SKM-1 treated with dmso at 0.1 percent for 144 hours (cell line): Measurements from ENCODE around the gene GNG13.
"Not testable (repeated sequence)": the region's sequence is repeated elsewhere in the genome, so short reads cannot be mapped to it uniquely, and the experiment has no call there.

Experiments used
- DNase-seq: peaks from one replicate; lab custom pipeline; 2025; ENCODE audit not compliant: unreplicated experiment; lab: John Stamatoyannopoulos, UW

Gene GNG13

DNA sequence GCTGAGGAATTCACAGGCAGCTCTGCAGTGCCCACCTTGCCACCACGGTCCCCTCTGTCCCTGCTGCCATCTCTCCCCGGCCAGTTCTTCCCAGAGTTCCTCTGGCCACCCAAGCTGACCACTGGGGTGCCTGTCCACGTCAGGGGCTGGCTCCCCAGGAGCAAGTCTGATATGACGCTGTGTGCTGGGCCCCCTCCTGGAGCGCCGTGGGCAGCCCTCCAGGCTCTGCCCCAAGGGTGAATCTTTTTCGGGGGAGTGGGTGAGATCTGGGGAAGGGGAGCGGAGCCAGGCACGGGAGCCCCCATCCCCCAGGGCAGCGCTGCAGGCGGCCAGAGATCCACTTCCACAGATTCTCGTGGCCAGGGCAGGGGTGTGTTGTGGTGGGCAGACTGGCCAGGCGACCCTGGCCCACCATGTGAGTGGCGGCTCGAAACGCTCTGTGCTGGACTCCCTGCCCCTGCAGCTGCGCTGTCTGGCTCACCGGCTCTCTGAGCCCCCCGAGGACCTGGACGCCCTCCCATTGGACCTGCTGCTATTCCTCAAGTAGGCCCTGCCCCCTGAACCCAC, 36.3 kb downstream of the GNG13 start:
- no peak for DNase-seq

DNA sequence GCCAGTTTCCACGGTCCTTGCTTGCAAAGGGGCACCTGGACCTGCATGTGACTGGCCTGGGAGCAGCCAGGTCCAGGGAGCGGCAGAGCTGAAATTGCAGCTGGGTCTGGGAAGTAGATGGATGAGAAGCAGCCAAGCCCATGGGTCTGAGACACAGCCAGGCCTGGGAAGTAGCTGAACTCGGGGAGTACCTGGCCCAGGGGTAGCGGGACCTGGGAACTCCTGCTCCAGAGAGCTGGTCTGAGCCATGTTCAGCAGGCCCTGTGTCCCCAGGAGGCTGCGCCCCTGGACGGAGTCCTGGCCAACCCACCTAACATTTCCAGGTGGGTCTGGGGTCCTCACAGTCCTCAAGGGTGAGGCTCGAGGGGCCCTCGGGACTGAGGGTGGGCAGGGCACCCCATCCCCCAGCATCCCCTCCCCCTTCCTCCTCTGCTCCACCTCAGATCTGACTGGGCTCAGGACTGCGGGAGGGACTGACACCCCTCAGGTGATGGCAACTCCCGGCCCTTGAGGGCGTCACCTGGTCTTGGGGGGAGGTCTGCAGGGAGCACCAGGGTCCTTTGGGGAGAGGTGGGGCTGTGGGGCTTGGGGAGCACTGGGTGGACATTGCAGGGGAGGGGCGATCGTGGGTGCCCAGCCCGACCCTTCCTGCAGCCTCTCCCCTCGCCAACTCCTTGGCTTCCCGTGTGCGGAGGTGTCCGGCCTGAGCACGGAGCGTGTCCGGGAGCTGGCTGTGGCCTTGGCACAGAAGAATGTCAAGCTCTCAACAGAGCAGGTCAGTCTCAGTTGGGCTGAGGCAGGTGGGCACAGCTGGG, 37.0 kb downstream of the GNG13 start:
- DNase-seq = no peak

DNA sequence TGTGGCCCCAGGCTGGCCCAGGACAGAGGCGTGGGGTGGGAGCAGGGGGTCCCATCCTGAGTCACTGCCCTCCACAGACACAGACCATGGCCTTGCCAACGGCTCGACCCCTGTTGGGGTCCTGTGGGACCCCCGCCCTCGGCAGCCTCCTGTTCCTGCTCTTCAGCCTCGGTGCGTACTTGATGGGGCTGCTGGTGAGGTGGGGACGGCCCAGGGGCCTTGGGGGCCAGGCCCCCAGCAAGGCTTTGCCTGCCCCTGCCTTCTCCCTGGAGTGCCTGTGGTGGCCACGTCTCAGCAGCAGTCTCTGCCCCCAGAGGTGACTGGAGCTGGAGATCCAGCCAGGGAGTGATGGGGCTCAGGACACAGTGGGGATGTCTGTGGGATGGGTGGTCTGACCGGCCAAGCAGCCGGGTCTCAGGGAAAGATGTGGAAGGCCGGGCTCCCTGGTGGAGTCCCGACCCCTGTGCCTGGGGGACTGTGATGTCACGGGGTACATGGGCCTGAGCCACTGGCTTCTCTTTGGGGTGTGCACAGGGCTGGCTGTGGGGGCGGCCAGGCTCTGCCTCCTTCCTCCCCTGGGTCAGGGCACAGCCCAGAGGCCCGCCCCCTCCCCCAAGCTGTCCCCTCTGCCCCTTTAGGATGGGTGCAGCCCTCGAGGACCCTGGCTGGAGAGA, 37.8 kb downstream of the GNG13 start:
- no peak for DNase-seq

DNA sequence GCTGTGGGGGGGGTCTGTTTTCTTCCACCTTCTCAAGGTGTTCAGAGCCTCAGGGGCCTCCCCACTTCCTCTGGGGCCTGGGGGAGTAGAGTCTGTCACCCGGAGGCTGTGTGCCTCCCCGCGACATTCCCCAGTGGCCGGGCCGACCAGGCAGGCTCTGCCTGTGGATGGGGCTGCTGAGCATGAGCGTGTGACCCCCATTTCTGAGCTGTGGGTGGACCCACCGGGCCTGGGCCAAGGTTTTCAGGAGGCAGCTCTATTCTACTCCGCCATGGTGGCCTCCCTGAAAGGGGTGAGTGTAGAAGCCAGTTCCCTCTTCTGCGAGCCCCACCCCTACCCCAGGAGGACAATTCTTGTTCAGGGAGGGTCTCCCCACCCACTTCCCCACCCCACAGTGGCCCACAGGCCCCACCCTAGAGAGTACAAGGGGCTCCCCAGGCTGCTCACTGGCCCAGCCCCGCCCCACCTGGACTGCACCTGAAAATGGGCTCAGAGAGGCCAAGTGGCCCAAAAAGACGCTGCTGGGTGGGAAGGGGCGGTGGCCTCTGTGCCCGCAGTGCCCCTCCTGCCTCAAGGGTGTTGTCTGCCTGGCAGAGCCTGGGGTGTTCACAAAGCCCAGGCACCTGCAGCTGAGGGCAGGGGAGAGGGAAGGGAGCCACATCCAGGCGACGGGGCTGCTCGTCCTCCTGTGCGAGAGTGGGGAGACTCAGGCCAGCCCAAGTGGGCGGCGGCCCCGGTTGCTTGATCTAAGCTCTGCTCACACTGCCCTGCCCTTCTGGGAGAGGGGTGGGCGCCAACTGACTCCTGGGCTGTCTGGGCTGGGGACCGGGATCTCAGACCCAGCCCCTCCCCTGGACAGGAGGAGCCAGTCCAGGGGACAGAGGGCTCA, 38.7 kb downstream of the GNG13 start:
- no peak for DNase-seq

DNA sequence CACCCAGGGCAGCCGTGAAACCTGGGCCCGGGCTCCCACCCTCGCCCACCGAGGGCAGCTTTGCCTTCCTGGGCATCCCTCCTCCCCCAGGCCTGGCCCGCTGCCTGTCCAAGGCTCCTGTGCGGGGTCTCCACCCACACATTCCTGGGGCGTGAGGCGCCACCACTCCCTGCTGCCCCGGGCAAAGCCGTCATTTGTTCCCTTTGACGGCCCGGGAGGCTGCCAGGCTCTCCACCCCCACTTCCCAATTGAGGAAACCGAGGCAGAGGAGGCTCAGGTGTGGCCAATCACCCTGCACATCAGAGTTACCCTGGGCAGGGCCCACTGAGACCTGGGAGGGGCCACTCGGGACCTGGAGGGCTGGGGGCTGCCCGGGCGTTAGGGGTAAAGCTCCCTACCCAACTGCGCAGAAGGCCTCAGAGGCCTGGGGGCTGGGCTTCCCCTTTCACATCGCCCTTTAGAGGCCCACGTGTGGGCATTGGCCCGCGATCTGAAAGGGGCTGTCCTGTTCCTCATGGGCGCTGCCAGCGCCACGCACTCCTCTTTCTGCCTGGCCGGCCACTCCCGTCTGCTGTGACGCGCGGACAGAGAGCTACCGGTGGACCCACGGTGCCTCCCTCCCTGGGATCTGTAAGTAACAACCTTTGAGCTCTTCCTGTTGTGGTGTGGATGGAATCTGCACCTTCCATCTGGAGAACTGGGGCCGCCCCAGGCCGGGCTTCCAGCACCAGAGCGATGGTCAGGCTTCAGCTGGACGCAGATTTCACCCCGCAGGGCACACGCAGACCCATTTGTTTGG, 39.8 kb downstream of the GNG13 start, which contains the start of gene MSLN:
MSLN (plus strand) TSS at position 190 of the 799 bp plus-strand sequence. CDS start 1,947 bp downstream, outside the sequence.
- DNase-seq = no peak

DNA sequence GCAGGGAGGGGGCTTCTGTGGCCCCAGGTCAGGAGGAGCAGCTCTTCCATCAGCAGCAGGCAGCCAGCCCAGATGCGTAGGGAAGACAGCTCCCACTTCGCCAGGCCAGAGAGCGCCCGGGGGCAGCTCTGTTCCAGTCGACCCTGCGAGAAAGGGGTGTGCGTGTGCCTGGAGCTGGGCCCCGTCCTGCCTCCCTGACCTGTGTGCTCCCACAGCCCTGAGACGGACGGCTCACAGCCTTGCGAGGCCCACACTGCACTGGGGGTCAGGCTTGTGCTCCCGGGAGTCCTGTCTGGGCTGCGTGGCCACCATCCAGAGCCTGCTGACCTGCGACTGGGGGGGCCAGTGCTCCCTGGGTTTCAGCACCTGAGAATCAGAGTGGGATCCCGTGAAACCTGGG, 40.5 kb downstream of the GNG13 start:
- DNase-seq = no peak

DNA sequence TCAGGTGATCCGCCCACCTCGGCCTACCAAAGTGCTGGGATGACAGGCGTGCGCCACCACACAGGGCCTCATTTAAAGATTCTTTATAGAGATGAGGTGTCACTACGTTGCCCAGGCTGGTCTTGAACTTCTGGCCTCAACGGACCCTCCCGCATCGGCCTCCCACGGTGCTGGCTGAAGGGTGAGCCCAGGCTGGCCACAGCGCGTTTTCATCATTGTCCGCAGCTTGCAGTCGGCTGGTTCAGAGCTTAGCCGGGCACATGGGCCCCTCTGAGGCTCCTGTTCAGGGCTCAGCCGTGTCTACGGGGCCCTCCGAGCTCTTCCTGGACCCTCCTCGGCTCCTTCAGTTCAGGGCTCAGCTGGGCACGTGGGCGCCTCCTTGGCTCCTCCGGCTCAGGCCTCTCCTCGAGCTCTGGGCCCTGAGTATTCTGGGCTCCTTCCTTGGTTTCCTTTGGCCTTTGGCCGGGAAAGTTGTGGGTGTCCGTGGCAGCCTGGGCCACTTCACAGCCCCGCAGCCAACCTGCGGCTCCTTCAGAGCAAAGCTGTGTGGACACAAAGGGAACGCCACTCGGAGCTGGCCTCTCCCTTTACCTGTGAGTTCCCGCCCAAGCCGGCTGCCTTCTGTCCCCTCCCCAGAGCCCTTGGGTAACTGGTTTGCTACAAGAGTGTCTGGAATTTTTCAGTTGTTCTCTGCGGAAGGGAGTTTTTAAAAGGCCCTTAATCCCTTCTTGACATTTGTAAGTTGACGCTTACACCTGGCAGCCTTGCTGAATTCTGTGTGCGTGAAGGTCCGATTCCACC, 41.2 kb downstream of the GNG13 start:
- no peak for DNase-seq

DNA sequence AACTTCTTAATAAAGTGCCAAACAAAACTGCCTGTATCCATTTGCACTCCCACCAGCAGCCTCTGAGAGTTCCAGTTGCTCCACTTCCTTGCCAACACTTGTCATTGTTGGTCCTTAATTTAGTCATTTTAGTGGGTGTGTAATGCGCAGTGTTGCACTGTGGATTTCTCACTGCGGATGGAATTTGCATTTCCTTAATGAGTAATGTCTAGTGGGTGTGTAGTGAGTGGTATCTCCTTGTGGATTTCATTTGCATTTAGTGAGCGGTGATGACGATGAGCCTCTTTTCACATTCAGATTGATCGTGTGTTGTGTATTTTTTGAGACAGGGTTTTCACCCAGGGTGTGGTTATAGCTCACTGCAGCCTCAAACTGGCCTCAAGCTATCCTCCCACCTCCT, 44.1 kb downstream of the GNG13 start:
- no peak for DNase-seq

DNA sequence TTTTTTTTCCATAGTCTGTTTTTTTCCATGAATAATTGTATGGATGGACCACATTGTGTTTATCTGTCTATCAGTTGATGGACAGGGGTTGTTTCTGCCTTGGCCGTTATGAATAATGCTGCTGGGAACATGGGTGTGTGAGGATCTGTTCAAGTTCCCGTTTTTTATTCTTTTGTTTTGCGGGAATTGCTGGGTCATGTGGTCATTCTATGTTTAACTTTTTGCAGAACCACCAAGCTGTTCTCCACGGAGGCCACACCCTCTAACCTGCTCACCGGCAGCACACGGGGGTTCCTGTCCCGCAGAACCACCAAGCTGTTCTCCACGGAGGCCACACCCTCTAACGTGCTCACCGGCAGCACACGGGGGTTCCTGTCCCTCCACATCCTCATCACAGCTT, 45.9 kb downstream of the GNG13 start:
- DNase-seq = peak; percentile 66

DNA sequence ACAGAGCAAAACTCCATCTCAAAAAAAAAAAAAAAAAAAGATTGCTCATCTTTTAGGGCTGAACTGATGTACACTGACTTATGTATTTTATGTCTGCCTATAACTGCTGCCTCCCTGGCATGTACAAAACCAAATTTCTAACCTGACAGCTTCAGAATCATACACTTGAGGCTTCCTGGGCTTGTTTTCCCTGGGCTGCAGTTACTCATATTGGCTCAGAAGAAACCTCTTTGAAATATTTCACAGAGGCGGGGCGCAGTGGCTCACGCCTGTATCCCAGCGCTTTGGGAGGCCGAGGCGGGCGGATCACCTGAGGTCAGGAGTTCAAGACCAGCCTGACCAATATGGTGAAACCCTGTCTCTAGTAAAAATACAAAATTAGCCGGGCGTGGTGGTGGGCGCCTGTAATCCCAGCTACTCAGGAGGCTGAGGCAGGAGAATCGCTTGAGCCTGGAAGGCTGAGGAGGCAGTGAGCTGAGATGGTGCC, 46.4 kb downstream of the GNG13 start:
- DNase-seq = not testable (repeated sequence)

DNA sequence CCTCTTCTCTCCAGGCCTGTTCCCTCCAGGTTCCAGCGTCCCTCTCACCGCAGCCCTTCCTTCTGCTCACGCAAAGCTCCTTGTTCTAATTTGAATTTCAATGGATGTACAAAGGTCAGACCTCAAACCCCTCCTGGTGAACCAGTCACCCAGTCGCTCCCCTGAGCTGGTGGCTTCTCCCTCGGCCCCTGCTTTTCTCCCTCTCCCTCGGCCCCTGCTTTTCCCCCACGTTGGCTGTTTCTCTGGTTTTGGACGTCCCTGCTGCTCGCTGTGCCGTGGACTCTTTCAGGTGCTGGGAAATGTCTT, 48.6 kb downstream of the GNG13 start:
- DNase-seq = no peak

DNA sequence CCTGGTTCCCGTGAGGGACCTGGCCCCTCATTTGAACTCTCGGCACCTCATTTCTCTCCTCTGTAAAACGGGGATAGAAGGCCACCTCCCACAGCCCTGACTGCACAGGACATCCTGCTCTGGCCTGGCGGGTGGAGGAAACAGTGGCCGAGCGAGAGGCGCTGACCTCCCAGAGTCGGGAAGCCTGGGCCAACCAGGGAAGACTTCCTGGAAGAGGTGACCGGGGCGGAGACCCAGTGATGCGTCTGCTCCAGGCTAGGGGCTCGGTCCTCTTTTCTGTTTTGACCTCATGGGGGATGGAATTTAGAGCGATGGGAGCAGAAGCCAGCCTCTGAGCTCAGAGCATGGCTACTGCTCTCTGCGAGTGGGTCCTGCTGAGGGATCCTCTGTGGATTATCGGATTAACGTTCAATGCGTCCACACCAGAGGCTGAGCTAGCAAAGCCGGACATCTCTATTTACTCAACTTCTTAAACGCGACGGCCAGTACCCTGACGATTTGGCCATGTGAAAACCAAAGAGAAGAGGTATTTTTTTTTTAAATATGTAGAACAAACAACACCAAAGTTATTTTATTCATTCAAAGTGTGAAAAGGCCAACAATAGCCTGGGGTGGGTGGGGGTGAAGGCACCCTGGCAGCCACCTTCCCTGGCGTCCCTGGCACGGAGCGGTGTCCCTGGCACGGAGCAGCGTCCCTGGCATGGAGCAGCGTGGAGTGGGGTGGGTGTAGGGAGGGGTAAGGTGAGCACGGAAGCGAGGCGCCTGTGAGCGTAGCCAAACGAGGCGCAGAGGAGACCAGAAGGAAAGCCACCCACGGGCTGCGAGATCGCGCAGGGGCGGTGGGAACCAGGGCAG, 49.2 kb downstream of the GNG13 start:
- no peak for DNase-seq

DNA sequence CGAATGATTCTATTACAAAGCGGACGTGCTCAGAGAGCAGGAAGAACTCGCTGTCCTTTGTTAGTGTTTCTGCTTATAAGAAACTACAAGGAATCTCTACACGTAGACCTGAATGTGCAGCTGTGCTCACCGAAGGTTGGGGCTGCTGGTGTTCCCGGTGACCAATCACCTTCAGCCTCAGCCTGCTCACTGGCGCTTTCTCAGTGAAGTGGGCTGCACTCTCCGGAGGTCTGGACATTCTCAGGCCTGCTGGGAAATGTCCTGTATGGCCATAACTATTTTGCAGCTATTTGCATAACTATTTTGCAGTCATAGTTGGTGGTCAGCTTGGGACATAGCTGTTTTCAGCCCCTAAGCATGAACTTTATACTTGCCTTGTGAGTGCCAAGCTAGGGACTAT, 50.0 kb downstream of the GNG13 start:
- DNase-seq = no peak

DNA sequence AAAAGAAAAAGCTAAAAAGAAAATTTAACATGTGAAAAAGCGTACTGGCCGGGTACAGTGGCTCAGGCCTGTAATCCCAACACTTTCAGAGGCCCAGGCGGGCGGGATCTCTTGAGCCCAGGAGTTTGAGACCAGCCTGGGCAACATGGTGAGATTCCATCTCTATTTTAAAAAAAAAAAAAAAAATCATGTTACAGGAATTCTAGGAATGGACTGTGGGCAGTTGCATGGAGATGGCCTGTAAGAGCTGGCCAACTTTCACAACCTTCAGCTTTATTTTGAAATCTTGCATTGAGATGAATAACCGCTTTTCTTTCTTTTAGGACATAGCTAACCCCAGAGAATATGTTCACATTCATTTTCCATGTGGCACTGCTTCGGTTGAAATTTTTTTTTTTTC, 51.5 kb downstream of the GNG13 start:
- DNase-seq = no peak
